Stimulated activated CD8-positive, alpha-beta memory T cell treated with anti-CD3 and anti-CD28 coated beads, Interleukin-15, amount 100 ng/mL, for 4 hours (primary cell): ENCODE results near the gene ROBO2.

Source experiments
- DNase-seq, 2 donors: peaks; one replicate each; pipeline ENCODE4 v3.0.0-alpha.2; 2020; ENCODE audit warnings: low read depth in 2 of 2

Gene ROBO2

GRCh38 chr3:77586216-77586615 lies 546.3 kb downstream of the ROBO2 start:
- no peak for DNase-seq

DNA sequence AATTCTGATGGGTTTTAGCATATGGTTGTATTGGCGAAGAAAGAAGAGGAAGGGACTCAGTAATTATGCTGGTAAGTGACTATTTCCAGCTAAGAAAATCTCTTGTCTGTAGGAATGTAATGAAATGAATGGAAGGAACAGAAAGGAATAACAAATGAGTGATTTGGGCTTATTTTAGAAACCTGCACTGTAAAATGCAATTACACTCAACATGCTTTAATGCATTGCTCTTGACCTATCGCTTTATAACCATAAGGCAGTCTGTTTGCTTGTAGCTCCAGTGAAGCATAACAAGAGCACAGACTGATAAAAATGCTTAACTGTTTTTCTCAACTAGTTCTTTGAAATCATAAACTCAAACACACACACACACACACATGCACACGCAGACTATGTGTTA lies 549.0 kb downstream of the ROBO2 start:
- DNase-seq, result no peak

- no peak for DNase-seq
Measured at GRCh38 chr3:77590191-77590590, 550.3 kb downstream of the ROBO2 start.

GRCh38 chr3:77595371-77595870 lies 555.5 kb downstream of the ROBO2 start:
- no peak for DNase-seq

- no peak for DNase-seq
Measured at GRCh38 chr3:77599948-77600347, 560.0 kb downstream of the ROBO2 start.

DNA sequence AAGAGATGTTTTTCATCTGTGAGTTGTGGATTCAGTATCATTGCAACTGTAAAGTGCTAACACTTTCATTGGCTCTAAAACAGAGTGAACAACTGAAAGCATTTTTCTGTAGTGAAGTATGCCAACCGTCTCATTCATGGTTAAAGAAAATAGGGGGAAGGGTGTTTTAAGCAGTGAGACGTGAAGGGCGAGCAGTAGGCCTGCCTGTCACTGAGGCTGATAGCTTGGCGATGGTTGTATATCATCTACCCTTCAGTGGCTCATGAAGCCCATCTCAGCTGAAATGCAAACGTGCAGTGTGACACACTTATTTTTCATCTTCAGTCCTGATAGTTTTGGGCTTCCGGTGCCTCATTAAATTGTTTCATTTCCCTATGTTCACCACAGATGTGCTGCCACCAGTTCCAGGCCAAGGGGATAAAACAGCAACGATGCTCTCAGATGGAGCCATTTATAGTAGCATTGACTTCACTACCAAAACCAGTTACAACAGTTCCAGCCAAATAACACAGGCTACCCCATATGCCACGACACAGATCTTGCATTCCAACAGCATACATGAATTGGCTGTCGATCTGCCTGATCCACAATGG lies 562.0 kb downstream of the ROBO2 start:
- no peak for DNase-seq

DNA sequence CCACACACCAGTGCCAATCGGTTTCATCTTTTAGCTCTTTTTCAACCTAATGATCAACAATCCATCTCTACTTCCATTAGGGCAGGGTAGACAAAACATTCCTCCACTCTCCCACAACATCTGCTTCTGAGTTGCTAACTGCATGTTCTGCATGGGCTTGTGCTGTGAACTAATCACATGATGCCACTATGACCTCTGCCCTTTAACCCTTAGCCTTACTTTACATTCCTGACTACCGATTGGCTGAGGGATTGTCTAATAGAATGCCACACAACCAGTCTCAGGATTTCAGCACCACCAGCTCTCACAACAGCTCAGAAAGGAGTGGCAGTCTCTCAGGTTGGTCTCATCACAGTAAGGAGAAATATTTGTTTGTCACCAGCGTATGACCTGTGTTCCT lies 562.8 kb downstream of the ROBO2 start:
- no peak for DNase-seq

GRCh38 chr3:77605308-77605707 lies 565.4 kb downstream of the ROBO2 start:
- no peak for DNase-seq

DNA sequence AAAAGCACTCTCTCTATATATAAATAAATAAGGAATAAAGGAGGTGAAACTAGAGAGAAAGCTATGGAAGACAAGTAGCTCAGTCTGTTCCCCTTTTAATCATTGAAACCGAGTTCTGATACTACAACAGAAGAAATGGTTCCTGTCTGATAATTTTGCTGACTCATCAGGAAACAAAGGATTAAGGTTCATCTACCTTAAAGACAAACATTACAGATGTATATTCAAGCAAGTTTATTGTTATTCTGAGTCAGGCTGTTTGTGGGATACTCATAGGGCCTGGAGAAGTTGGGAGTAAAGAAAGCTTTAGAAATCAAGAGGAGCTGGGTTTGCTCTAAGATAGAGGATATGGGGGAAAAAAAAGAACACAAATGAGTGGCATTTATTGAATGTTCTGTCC lies 566.0 kb downstream of the ROBO2 start:
- no peak for DNase-seq

DNA sequence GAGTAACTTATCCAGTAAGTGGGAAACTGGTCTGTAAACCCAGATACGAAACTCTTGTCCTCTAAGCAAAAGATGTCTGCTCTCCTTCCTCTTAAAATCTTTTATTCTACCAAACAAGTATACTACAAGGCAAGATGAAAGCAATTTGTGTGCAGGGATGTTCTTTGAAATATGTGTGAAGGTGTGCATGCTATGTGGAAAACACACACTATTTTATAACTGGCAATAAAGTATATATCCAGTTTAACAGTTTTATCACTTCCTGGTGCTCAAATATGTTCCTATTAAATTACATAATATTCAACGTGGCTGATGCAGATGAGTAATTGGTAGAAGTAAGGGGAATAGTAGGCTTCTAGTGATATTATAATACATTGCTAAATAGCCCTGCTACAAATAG lies 566.5 kb downstream of the ROBO2 start:
- no peak for DNase-seq

GRCh38 chr3:77618686-77619085 lies 578.8 kb downstream of the ROBO2 start:
- DNase-seq, result no peak

DNA sequence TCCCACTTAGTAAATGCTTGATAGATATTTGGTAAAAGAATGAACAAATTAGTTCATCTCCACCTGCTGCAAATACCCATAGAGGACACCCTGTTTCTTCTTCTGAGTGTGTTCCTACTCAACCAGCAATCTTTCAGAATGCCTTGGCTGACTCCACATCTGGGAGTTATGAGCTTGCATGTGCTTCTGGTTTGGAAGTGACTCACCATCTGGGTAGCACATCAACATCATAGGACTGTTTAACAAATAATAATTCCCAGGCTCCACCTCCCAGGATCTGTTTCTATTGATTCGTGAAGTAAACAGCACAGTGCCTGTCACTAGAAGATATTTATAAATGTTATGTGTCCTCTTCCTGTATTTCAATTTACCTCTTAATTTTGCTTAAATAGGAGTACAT lies 580.1 kb downstream of the ROBO2 start:
- no peak for DNase-seq

DNA sequence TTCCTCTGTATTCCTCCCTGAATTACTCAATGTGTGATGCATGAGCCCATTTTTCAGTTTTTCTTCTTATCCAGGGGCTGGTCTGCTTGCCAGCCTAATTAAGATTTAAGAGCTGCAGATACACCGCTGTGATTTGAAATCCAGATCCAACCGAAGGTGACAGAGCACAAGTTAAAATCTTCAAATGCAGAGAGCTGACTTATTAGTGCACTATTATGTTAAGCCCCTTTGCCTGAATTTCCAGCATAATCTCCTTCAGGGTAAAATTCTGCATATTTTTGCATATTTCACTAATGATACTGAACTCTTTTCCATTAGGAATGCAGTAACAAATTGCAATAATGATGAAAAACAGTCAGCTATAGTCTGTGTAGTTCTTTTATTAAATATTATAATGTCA lies 583.6 kb downstream of the ROBO2 start:
- DNase-seq, result no peak

DNA sequence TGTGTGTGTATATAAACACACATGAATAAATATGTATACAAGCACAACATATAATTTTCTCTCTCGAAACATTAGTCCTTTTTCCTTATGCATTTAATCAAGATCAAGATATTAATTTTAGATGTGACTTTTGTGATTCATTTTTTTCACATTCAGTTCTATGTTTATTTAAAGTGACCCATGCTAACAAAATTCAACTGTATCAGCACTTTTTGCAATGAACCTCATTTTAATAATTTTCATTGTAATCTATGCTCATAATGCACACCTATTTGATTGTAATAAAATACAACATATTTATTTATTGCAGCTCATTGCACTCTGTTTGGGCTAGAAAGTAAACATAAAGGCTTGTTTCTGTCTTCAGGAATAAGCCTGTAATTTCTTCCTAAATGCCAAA lies 586.3 kb downstream of the ROBO2 start:
- no peak for DNase-seq

GRCh38 chr3:77648214-77648613 lies 608.3 kb downstream of the ROBO2 start:
- DNase-seq, result no peak

GRCh38 chr3:77648664-77649063 lies 608.8 kb downstream of the ROBO2 start:
- no peak for DNase-seq

DNA sequence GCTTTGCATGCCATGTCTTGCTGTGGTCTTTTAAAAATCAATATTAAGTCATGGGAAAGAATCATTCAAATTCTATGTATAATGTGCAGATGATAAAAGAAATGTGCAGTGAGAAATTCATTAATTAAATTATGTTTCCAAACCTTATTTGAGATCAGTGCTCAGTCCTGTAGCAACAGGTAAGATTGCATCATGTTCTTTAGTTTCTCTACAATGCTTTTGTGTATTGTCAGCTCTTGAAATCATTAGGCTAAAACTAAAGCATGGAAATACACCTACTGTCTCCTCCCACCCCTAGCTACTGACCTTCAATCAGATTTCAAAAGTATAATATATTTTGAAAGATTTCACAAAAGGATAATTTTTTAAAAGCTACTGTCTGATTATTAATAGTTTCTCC lies 612.7 kb downstream of the ROBO2 start:
- no peak for DNase-seq

GRCh38 chr3:77655396-77655795 lies 615.5 kb downstream of the ROBO2 start:
- DNase-seq, result no peak

DNA sequence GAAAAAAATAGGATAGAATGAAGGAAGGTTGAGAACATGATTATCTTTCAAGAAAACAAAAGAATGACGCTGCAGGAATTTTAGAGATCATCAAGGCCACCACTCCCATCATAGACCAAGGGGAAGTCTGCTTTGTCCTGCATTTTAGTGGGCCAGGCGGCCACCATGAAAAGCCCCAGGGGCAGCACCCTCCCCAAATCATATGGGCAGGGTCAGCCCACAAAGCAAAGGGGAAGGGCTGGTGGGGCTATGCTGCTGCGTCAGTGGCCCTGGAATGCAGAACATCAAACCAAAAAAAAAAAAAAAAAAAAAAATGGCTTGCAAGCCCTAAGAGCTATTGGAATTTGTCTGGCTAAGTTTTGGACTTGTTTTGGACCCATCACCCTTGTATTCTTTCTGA lies 620.8 kb downstream of the ROBO2 start:
- DNase-seq, result no peak

- no peak for DNase-seq
Measured at GRCh38 chr3:77667901-77668300, 628.0 kb downstream of the ROBO2 start.

- DNase-seq, result no peak
Measured at GRCh38 chr3:77668376-77668775, 628.5 kb downstream of the ROBO2 start.

GRCh38 chr3:77672016-77672415 lies 632.1 kb downstream of the ROBO2 start:
- DNase-seq, result no peak

DNA sequence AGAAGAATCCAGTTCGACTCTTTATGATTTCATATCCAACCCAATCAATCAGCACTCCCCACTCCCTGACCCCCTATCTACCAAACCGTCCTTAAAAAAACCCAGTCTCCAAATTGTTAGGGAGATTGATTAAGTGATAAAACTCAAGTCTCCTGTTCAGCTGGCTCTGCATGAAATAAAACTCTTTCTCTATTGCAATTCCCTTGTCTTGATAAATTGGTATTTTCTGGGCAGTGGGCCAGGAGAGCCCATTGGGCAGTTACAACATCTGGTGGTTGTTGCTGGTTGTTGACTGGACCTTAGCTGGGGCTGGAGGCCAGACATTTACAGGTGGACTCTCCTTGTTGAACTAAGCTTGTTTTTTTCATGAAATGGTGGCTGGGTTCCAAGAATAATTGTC lies 642.3 kb downstream of the ROBO2 start:
- no peak for DNase-seq

DNA sequence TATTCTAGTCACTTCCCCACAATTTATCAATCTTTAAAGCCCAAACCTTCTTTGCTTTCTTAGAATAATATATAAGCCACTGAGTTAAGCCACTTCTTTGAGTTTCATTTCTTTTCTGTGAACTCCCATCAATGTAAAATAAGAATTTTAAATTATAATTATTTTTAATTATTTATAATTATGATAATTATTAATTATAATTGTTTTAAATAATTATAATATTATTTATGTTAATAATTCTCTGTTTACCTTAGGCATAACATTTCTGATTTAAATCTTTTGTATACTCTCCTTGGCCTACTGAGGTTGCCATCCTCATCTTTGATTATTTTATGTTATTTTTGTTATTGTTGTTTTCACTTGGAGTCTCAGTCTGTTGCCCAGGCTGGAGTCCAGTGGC lies 644.2 kb downstream of the ROBO2 start:
- DNase-seq, result no peak
